Left ventricle myocardium inferior (tissue), 1 donor: ENCODE data around the gene ABLIM2. TPM values are rescaled to one million over a fixed set of nuclear protein-coding genes. Genes with fewer than 3 reads are reported as not detected.

Experiments
- DNase-seq: peaks from one replicate; pipeline ENCODE4 v3.0.0-alpha.2; 2020
- H3K27ac ChIP-seq: fragments of 200-600 bp; replicated peaks from 2 replicates; pipeline ENCODE4 v1.8.0; 2021
- H3K27me3 ChIP-seq: fragments of 200-600 bp; 2 replicates; pipeline ENCODE4 v1.8.0; 2021; ENCODE audit warnings: low read depth
- H3K36me3 ChIP-seq: fragments of 200-600 bp; 2 replicates; pipeline ENCODE4 v1.8.0; 2021
- H3K4me1 ChIP-seq: fragments of 200-600 bp; 2 replicates; pipeline ENCODE4 v1.8.0; 2021
- H3K4me3 ChIP-seq: fragments of 200-600 bp; 2 replicates; pipeline ENCODE4 v1.8.0; 2021; ENCODE audit warnings: mild to moderate bottlenecking, moderate library complexity
- H3K9me3 ChIP-seq: fragments of 200-600 bp; replicated peaks from 2 replicates; pipeline ENCODE4 v1.8.0; 2021
- CTCF ChIP-seq: fragments of 200-600 bp; IDR thresholded peaks from 2 replicates; pipeline ENCODE4 v1.8.0; 2021; ENCODE audit warnings: antibody characterized with exemption, mild to moderate bottlenecking, borderline replicate concordance
- intact Hi-C: fragments of 100-400 bp; cut with micrococcal nuclease; formaldehyde crosslinking; loops from one replicate; pipeline ENCODE4 v1.11.0; 2022
- total RNA-seq: library from RNA; stranded (reverse); fragmentation: NEBNext Ultra II Directional; extraction: Animal tissue kit (Norgen Biotek cat#: 25700); gene quantifications from one replicate; pipeline ENCODE4 v1.2.1, GENCODE V29; 2021
- donor health status: DM: no; HTN: yes; CAD: no; lungs with severe emphysema.

ABLIM2 gene
- total RNA-seq, 1 donor from 2014 or later = 43.5 TPM

- Histone ChIP-seq H3K36me3 (no peaks in the 10 kb centered on the region), H3K4me3 (no peak overlapping the region), H3K27me3 (no peaks in the 10 kb centered on the region), H3K27ac (no peak overlapping the region), H3K9me3 (no peaks in the 10 kb centered on the region), H3K4me1 (peaks cover 22% of the 10 kb centered on the region)
- intact Hi-C loops = no loop called here
- TF ChIP-seq CTCF = no peak
- DNase-seq = no peak
Measured at GRCh38 chr4:7980036-7980435, 178.6 kb downstream of the ABLIM2 start.

DNA sequence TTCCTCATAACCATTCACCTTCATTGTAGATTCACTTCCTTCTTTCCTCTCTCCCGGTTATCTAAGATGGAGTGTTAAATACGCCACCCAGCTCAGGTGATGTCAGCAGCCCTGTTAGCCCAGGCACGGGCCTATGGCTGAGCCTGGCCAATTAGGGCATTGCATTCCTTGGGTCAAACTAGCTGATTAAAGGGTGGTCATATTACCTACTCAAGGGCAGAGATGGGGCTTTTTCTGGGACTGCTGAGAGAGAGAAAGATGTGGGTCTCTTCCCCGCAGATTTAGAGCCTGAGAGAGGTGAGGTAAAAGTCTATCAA lies 179.0 kb downstream of the ABLIM2 start:
- H3K36me3 ChIP-seq = no peaks in the 10 kb centered on the region
- DNase-seq = no peak
- H3K27me3 ChIP-seq = no peaks in the 10 kb centered on the region
- no peak overlapping the region for H3K27ac ChIP-seq
- TF ChIP-seq CTCF = no peak
- H3K9me3 ChIP-seq = no peaks in the 10 kb centered on the region
- H3K4me3 ChIP-seq = no peak overlapping the region
- intact Hi-C loops = no loop called here
- H3K4me1 ChIP-seq = peaks cover 22% of the 10 kb centered on the region

DNA sequence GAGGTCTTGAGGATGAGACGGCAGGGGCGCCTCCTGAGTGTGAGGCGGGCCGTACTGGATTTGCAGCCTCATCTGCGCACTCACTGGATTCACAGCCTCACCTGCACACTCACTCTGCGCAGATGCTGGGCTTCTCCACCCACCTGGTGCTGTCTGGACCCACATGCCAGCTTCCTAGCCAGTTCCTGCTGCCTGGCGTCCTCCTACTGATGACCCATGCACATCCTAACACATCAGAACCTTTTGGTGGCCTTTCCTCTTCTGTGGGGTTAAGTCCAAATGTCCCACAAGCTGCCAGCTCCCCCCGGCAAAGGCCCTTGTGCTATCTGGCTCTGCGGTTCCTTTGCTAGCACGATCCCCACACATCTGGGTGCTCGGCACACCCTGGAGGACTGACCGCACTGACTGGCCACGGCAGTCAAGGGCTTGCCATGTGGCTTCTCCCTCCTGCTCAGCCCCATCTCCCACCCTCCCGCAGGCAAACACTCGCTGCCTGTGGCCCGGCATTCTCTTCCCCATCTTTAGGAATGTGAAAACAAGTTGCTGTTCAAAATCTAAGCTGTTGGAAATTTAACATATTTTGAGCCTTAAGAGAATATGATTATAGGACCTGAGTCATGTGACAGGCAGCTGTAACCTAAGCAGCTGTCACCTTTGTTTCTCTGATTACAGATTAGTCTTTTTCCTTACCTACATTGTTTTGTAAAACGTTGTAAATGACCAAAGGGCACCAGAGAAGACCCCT lies 179.5 kb downstream of the ABLIM2 start:
- no peaks in the 10 kb centered on the region for H3K36me3 ChIP-seq
- peak overlapping the region; percentile 69 for H3K27ac ChIP-seq
- H3K27me3 ChIP-seq = no peaks in the 10 kb centered on the region
- no peak for TF ChIP-seq CTCF
- no peaks in the 10 kb centered on the region for H3K9me3 ChIP-seq
- H3K4me3 ChIP-seq = no peak overlapping the region
- peaks cover 22% of the 10 kb centered on the region for H3K4me1 ChIP-seq
- intact Hi-C loops = no loop called here
- no peak for DNase-seq

GRCh38 chr4:7978489-7978888 lies 180.1 kb downstream of the ABLIM2 start:
- intact Hi-C loops = no loop called here
- no peak for DNase-seq

GRCh38 chr4:7976634-7977033 lies 182.0 kb downstream of the ABLIM2 start:
- Histone ChIP-seq H3K27ac (no peak overlapping the region), H3K4me3 (no peak overlapping the region), H3K27me3 (no peaks in the 10 kb centered on the region), H3K9me3 (no peaks in the 10 kb centered on the region), H3K4me1 (peaks cover 35% of the 10 kb centered on the region), H3K36me3 (no peaks in the 10 kb centered on the region)
- TF ChIP-seq CTCF = no peak
- no peak for DNase-seq
- intact Hi-C loops = no loop called here

More at GRCh38 chr4:7978489-7978888, 180.1 kb downstream of the ABLIM2 start:
- no peak for TF ChIP-seq CTCF
- H3K27me3 ChIP-seq = no peaks in the 10 kb centered on the region
- peaks cover 26% of the 10 kb centered on the region for H3K4me1 ChIP-seq
- H3K4me3 ChIP-seq = no peak overlapping the region
- H3K27ac ChIP-seq = peak overlapping the region; percentile 69
- H3K9me3 ChIP-seq = no peaks in the 10 kb centered on the region
- no peaks in the 10 kb centered on the region for H3K36me3 ChIP-seq

DNA sequence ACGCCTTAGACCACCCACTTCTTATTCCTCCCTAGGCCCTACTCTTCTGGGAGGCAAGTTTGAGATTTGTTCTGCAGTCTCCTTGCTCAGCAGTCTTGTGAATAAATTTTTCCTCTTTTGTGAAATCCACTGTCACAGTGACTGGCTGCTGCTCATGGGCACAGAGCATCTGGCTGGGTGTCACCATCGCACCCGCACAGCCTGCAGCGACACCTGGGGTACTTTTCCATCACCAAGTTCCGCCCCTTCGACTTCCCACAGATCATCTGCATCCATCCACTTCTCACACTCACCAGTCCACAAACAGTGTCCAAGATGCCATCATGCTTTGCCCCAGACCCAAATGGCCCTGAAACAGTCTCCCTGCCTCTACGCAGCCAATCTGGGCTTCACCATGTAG lies 182.6 kb downstream of the ABLIM2 start:
- Histone ChIP-seq H3K9me3 (no peaks in the 10 kb centered on the region), H3K4me3 (no peak overlapping the region), H3K27ac (no peak overlapping the region), H3K27me3 (no peaks in the 10 kb centered on the region), H3K36me3 (no peaks in the 10 kb centered on the region), H3K4me1 (peaks cover 41% of the 10 kb centered on the region)
- TF ChIP-seq CTCF = no peak
- DNase-seq = no peak
- intact Hi-C loops = no loop called here
